AG04449 (cell line): ENCODE data around the gene ZNF439.
"Not testable (repeated sequence)": the region's sequence is repeated elsewhere in the genome, so short reads cannot be mapped to it uniquely, and the experiment has no call there.

Source experiments
- CTCF ChIA-PET: fragments of 350-600 bp; formaldehyde crosslinking; extraction: SDS; loops from one replicate; lab custom pipeline; 2021; ENCODE audit warnings: antibody characterized with exemption; lab: Yijun Ruan, JAX
- POLR2A ChIA-PET: fragments of 400-600, 350-600 bp; formaldehyde crosslinking; extraction: SDS; loops from one replicate; lab custom pipeline; 2020; ENCODE audit warnings: antibody characterized with exemption, inconsistent platforms; lab: Yijun Ruan, JAX
- DNase-seq: peaks from one replicate; pipeline ENCODE4 v3.0.0-alpha.2; 2010; ENCODE audit warnings: low read depth, low spot score
- H3K4me3 ChIP-seq: 2 replicates; pipeline ENCODE4 v1.5.1; 2011; ENCODE audit warnings: low read depth, mild to moderate bottlenecking, control low read depth, low read length
- TF ChIP-seq, protein P1 (sequence below): IDR thresholded peaks from one replicate; pipeline ENCODE4 v1.5.1; 2011; ENCODE audit warnings: mild to moderate bottlenecking, moderate library complexity, low read length, control low read depth, inconsistent platforms; ENCODE audit not compliant: insufficient read depth; ENCODE audit errors: missing control alignments

Gene ZNF439

DNA sequence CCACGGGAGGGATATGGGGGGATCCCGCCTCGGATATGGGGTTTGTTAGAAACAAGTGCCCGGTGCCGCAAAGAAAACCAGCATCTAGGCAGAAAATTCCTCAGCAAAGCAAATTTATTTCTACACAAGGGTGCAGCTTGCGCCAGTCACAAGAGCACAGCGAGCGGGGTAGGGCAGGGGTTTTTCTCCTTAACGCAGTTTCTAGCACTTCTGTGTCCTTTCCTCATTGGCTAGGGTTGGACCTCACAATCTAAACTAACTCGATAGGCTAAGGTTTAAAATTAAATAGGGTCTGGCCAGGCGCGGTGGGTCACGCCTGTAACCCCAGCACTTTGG lies 33.9 kb upstream of the ZNF439 start:
- ChIA-PET CTCF (interaction anchor here (1.0 to 5.9 kb wide), 5 partner anchors 16 to 327 kb away, joined by 3 to 95 read pairs (median 7); partner anchors contain the start of genes ZNF441 and ZNF491), POLR2A (interaction anchor here (1.5 kb wide), 1 partner anchor 173 kb away, joined by 4 read pairs; no protein-coding TSS in a partner anchor)
- TF ChIP-seq, protein P1, sequence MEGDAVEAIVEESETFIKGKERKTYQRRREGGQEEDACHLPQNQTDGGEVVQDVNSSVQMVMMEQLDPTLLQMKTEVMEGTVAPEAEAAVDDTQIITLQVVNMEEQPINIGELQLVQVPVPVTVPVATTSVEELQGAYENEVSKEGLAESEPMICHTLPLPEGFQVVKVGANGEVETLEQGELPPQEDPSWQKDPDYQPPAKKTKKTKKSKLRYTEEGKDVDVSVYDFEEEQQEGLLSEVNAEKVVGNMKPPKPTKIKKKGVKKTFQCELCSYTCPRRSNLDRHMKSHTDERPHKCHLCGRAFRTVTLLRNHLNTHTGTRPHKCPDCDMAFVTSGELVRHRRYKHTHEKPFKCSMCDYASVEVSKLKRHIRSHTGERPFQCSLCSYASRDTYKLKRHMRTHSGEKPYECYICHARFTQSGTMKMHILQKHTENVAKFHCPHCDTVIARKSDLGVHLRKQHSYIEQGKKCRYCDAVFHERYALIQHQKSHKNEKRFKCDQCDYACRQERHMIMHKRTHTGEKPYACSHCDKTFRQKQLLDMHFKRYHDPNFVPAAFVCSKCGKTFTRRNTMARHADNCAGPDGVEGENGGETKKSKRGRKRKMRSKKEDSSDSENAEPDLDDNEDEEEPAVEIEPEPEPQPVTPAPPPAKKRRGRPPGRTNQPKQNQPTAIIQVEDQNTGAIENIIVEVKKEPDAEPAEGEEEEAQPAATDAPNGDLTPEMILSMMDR, result no peak
- H3K4me3 ChIP-seq, result peak overlapping the region; percentile 90
- DNase-seq, result no peak

DNA sequence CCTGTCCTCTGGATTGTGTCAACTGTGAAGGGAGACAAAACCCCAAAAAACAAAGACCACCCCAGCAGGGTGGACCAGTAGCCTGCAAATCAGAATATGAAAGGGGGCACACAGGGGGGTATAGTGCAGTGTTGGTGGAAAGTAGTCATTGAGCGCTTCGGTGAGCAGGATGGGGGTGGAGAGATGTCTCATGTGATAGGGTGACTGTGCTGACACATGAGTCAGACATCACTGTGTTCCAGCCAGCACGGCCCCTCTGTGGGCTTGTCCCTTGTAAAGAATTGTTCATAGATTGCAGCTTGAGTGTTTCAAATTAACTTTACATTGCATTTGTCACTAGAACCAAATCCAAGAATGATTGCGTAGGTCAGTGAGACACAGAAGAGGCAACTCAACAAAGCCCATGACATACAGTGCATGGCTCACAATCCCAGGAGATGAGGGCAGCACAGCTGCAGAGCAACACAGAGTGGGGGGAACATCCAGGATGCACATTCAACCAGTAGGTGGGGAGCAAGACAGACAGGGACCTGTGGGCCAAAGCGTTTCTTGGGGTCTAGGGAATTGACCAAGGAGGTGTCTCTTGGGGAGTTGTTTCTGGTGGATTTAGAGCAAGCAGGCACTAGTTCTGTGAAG lies 26.9 kb upstream of the ZNF439 start:
- ChIA-PET CTCF (no interaction called here), POLR2A (no interaction called here)
- H3K4me3 ChIP-seq, result no peak overlapping the region
- DNase-seq, result no peak
- TF ChIP-seq, protein P1, result no peak

DNA sequence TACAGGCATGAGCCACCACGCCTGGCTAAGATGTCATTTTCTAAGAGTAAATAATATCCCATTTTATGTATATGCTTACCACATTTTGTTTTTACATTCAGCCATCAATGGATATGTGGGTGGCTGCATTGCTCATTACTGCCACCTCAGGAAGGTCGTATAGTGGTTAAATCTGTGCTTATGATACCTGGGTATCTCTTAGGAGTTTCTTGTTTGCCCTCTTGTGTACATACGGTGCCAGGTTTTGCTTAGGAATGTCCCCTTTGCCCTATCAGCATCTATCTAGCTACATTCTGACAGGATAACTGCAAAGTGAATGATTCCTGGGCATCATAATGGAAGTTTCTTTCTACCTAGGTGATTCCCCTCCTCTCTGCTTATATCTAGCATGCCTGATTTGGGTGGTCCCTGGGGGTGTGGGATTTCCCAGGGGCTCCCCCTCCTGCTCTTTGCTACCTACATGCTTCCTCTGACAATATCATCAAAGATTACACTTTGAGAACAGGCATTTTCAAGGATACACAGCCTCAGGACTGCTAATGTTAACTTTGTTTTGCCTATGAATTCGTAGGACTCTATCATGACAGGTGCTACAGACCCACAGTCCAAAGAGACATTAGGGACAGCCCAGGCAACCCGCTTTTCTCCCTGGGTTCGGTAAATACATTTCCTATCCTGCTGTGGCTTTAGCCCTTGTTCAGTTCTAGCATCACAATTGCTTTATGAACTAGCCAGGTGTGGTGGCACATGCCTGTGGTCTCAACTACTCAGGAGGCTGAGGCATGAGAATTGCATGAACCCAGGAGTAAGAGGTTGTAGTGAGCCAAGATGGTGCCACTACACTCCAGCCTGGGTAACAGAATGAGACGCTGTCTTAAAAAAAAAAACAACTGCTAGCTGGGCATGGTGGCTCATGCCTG lies 19.3 kb upstream of the ZNF439 start:
- CTCF ChIA-PET, DNase-seq, H3K4me3 ChIP-seq, POLR2A ChIA-PET: not testable (repeated sequence)

DNA sequence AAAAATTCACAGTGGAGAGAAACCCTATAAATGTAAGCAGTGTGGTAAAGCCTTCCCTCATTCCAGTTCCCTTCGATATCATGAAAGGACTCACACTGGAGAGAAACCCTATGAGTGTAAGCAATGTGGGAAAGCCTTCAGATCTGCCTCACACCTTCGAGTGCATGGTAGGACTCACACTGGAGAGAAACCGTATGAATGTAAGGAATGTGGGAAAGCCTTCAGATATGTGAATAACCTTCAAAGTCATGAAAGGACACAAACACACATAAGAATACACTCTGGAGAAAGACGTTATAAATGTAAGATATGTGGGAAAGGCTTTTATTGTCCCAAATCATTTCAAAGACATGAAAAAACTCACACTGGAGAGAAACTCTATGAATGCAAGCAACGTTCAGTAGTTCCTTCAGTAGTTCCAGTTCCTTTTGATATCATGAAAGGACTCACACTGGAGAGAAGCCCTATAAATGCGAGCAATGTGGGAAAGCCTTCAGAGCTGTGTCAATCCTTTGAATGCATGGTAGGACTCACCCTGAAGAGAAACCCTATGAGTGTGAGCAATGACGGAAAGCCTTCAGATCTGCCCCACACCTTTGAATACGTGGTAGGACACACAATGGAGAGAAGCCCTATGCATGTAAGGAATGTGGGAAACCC lies 16.1 kb upstream of the ZNF439 start:
- DNase-seq, result no peak
- no peak overlapping the region for H3K4me3 ChIP-seq
- TF ChIP-seq, protein P1, result no peak
- CTCF ChIA-PET, result no interaction called here
- POLR2A ChIA-PET, result no interaction called here

DNA sequence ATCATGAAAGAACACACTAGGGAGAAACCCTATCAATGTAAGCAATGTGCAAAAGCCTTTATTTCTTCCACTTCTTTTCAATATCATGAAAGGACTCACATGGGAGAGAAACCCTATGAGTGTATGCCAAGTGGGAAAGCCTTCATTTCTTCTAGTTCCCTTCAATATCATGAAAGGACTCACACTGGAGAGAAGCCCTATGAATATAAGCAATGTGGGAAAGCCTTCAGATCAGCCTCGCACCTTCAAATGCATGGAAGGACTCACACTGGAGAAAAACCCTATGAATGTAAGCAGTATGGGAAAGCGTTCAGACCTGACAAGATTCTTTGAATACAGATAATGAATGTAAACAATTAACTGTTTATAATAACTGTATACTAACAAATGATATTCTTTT lies 15.0 kb upstream of the ZNF439 start:
- no peak for DNase-seq
- ChIA-PET POLR2A (no interaction called here), CTCF (no interaction called here)
- no peak overlapping the region for H3K4me3 ChIP-seq
- TF ChIP-seq, protein P1, result no peak

DNA sequence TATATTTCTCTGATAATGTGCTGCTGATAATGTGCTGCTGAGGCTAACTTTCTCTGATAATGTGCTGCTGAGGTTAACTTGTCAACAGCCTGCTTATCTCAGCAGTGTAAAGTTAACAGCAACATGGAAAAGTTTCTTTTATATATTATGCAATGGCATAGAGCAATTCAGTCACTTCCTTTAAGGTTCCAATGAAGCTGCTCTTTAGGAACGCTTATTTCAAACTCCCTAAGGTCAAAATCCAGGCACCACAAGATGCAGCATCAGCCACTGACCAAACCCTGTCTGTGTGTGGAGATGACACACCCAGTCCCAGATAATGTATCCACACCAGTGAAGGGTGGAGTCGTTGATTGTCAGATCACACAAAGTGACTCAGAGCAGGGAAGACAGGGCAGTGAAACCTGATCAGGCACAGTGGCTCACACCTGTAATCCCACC lies 12.9 kb upstream of the ZNF439 start:
- H3K4me3 ChIP-seq, CTCF ChIA-PET, POLR2A ChIA-PET, DNase-seq: not testable (repeated sequence)

DNA sequence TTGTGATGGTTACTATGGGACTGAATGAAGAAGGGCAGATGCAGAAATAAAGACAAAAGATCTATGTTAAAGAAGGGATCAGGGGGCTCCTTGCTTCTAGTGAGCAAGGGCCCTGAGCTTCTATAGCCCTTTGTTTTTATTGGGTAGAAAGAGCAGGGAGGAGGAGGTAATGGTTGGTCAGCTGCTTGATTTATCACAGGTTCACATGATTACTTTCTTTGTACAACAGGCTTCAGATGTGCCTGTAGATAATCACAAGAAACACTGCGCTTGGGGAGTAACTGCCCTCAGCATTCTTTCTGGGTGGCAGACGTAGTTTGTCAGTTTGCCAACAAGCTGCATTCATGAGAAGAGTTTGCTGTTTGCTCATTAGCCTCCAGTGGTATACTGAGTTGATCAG lies 4.8 kb upstream of the ZNF439 start:
- CTCF ChIA-PET, result no interaction called here
- POLR2A ChIA-PET, result no interaction called here
- DNase-seq, result no peak
- no peak overlapping the region for H3K4me3 ChIP-seq
- TF ChIP-seq, protein P1, result no peak

DNA sequence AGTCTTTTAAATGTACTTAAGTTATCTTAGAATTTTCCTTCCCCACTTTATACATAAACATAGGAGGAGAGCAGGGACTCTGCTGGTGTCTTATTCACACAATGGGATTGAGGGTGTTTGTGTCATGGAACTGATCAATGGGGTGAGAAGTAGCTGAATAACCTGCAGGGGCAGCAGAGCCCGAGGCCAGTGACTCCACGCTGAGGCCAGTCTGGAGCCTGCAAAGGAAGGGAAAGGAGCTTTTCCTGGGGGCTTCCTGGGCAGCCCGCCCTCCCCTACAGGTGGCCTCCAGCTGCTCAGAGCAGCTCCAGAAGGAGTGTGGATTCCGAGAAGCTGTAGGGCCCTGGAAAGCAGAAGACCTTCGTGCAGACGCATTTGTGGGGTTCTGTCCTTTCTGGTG lies 911 bp upstream of the ZNF439 start:
- CTCF ChIA-PET, result interaction anchor here (1.4 to 2.3 kb wide), 2 partner anchors 35 to 140 kb away, joined by 3 to 7 read pairs; no protein-coding TSS in a partner anchor
- DNase-seq, POLR2A ChIA-PET, H3K4me3 ChIP-seq: not testable (repeated sequence)
